Islet precursor cell (in vitro differentiated cells): ENCODE data around the gene WDR20.
"Not testable (repeated sequence)": the region's sequence is repeated elsewhere in the genome, so short reads cannot be mapped to it uniquely, and the experiment has no call there.

Source experiments
- DNase-seq: peaks from one replicate; pipeline ENCODE4 v3.0.0-alpha.2; 2018

The WDR20 gene

GRCh38 chr14:102134021-102134420 is 5.7 kb upstream of the WDR20 start:
- not testable (repeated sequence) for DNase-seq

- not testable (repeated sequence) for DNase-seq
Measured at GRCh38 chr14:102134719-102135118, 5.0 kb upstream of the WDR20 start.

GRCh38 chr14:102135456-102135855 is 4.2 kb upstream of the WDR20 start:
- not testable (repeated sequence) for DNase-seq

- no peak for DNase-seq
Measured at GRCh38 chr14:102138535-102138934, 1.2 kb upstream of the WDR20 start.

GRCh38 chr14:102138961-102139285 is 774 bp upstream of the WDR20 start:
- DNase-seq: no peak

GRCh38 chr14:102140027-102140749 is 491 bp downstream of the WDR20 start:
- peak; percentile 73 for DNase-seq

GRCh38 chr14:102140750-102141145 is 1.1 kb downstream of the WDR20 start:
- DNase-seq: no peak

- DNase-seq: no peak
Measured at GRCh38 chr14:102141797-102142196, 2.1 kb downstream of the WDR20 start.

- DNase-seq: no peak
Measured at GRCh38 chr14:102144914-102145313, 5.2 kb downstream of the WDR20 start.

- no peak for DNase-seq
Measured at GRCh38 chr14:102145395-102145794, 5.7 kb downstream of the WDR20 start.

- no peak for DNase-seq
Measured at GRCh38 chr14:102146423-102146822, 6.7 kb downstream of the WDR20 start.

GRCh38 chr14:102150083-102150482 is 10.4 kb downstream of the WDR20 start:
- no peak for DNase-seq

GRCh38 chr14:102150744-102151143 is 11.0 kb downstream of the WDR20 start:
- no peak for DNase-seq

GRCh38 chr14:102151411-102151810 is 11.7 kb downstream of the WDR20 start:
- not testable (repeated sequence) for DNase-seq

- peak; percentile 60 for DNase-seq
Measured at GRCh38 chr14:102154121-102154520, 14.4 kb downstream of the WDR20 start.

- peak; percentile 72 for DNase-seq
Measured at GRCh38 chr14:102154821-102155549, 15.3 kb downstream of the WDR20 start.

- DNase-seq: no peak
Measured at GRCh38 chr14:102157346-102157745, 17.6 kb downstream of the WDR20 start.

- no peak for DNase-seq
Measured at GRCh38 chr14:102158797-102159196, 19.1 kb downstream of the WDR20 start.

GRCh38 chr14:102159841-102160240 is 20.1 kb downstream of the WDR20 start:
- no peak for DNase-seq

- no peak for DNase-seq
Measured at GRCh38 chr14:102162487-102162886, 22.8 kb downstream of the WDR20 start.

- no peak for DNase-seq
Measured at GRCh38 chr14:102164241-102164641, 24.5 kb downstream of the WDR20 start.

GRCh38 chr14:102164965-102165364 is 25.3 kb downstream of the WDR20 start:
- no peak for DNase-seq

- no peak for DNase-seq
Measured at GRCh38 chr14:102170061-102170460, 30.4 kb downstream of the WDR20 start.

- no peak for DNase-seq
Measured at GRCh38 chr14:102171173-102172020, 31.7 kb downstream of the WDR20 start.
